NCI-H2196 treated with DMSO at 0.1 percent for 48 hours (cell line): ENCODE measurements around the gene ELOB.

Experiments used
- DNase-seq: peaks from one replicate; lab custom pipeline; 2025; ENCODE audit not compliant: unreplicated experiment; lab: John Stamatoyannopoulos, UW

Gene ELOB

DNA sequence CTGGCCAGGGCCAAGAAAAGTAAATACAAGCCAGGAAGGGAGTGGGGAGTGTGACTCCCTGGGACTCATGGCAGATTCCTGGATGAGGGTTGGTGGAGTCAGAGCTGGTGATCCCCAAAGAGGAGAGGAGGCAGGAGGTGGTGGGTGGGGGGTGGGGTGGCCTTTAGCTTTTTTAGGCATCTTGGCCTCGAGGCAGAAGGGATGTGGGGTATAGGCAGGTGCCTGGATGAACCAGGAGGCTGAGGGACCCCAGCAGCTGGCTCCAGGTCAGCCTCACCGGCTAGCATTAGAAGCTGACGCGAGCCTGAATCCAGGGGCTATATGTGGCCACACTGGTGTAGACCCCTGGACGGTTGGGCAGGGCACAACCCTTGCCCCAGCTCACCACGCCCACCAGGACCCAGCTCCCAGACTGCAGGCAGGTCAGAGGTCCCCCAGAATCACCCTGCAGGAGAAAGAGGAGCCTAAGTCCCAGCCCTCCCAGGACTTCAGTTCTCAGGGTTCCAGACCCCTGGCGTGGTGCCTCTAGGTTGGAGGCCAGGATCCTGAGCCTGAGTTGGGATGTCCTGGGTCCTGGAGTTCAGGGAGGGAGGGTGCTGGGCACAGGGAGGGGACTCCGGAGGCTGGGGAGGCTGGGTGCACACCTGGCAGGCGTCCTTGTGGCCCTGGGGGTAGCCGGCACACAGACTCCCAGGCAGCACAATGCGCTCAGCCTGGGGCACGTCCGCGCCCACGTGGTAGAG lies 7.4 kb upstream of the ELOB start:
- DNase-seq: no peak

DNA sequence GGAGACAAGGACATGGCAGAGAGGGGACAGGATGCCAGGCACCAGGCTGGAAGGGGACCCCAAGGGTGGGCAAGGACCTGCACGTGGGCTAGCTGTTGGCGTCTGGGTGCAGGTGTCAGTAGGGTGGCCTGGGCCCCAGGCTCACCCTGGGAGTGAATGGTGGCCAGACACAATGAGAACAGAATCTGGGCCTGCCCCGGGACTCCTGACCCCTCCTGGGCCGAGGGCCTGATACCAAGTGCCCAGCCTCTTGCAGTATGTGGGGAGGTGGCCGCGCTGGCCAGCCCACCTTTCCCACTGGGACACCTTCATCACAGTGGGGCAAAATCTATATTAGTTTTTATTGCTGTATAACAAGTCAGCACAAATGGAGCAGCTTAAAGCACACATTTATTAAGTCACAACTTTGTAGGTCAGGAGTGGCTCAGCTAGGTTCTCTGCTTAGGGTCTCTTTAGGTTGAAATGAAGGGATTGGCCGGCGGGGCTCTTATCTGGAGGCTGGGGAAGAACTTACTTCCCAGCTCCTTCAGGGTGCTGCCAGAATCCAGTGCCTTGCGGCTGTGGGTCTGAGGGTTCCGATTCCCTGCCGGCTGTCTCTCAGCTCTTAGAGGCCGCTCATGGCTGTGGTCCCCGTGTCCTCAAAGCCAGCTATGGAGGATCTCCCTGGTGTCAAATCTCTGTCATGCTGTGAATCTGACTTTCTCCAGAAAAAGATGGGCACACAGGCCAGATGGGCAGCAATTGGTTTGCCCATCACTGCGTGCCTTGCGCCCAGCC lies 6.7 kb upstream of the ELOB start:
- DNase-seq: no peak

DNA sequence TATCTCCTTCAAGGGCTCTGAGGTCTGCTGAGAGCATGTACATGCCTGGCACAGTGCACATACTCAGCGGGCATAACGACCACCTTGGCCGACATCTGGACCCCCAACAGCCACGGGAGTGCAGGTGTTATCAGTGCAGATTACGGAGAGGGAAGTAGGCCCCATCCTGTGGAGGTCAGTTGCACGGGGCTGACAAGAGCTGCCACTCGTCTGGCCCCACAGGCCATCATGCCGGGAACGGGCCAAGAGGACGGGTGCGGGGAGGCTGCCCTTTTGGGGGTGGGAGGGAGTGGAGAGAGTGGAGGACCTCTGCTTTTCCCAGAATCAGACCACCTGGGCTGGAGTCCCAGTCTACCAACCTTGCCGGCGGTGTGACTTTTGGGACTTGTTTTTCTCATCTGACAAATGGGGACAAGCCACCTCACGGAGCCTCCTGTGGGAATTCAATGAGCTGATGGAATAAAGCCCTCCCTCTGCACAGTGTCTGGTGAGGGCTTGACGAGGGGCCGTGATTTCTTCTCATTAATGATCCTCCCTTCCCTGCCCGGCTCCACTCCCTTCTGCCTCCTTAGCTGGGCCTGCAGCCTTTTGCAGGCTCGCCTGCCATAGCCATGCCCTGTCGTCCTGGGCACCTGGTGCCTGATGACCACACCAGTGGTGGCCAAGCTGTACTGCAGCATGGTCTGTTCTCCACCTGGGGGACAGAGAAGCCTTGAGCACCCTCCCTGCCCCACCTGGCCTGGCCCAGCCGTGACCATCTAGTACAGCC lies 5.7 kb upstream of the ELOB start:
- no peak for DNase-seq

DNA sequence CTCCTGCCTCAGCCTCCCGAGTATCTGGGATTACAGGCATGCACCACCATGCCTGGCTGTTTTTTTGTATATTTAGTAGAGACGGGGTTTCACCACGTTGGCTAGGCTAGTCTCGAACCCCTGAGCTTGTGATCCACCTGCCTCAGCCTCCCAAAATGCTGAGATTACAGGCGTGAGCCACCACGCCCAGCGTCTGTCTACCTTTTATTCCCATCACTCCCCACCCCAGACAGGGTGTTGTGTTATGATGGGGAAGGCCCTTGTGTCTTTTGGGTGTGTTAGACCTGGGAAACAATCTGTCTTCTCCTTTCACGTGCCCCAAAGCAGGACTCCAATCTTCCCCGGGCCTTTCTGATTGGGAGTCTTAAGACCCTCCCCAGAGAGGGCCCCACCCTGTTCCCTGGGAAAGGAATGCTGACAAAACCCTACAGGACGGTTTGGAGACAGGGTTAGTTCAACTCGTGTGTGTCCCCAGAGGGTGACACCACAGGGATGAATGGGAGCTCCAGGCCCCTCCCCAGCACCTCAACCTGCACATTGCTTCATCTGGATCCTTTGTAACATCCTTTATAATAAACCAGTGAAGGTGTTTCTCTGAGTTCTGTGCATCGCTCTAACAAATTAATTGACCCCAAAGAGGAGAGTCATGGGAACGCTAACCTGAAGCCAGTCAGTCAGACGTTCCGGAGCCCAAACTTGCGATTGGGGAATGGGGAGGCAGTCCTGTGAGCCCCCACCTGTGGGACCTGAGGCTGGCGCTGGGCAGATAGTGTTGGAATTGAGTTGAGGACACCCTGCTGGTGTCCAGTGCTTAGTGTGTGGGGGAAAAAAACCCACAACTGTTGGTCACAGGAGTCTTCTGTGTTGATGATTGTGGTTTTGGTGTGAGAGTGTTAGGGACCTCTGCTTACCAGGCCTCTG lies 3.2 kb upstream of the ELOB start:
- no peak for DNase-seq

DNA sequence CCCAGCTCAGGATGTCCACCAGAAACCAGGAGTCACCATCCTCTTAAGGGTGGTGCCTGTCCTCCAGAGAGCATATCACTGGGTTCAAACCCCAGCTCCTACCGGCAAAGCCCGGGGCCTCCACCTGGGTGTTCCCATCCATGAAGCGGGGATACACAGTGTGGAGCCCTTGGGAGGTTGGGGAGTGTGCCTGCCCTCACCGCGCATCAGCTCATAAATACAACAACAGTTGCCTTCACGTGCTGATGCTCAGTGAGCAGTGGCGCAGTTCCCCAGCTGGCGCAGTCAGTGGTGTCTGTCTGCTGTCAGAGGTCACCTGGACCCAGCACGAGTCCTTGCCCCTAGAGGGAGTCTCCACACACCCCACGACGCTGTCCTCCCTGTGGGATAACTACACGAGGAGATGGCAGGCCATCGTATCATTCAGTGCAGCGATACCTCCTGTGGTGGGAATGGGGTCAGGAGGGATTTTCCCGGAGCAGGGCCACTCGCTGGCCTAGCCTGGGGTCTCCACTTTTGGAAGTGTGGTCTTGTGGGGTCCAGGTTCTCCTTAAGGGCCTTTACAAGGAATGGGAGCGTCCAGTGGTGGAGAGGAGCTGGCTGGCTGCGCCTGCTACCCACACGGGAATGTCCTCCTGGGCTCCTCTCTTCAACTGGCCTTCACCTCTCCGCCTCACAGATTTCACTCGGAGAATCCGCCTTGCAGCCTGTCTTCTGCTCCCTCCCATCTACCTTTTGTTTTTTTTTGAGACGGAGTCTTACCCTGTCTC lies 2.3 kb upstream of the ELOB start:
- no peak for DNase-seq

DNA sequence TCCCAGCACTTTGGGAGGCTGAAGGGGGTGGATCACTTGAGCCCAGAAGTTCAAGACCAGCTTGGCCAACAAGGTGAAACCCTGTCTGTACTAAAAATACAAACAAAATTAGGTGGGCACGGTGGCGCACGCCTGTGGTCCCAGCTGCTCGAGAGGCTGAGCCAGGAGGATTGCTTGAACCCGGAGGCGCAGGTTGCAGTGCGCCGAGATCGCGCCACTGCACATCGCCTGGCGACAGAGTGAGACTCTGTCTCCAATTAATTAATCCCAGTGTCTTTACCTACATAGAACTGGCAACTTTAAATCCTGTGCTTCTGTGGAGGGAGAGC lies 1.5 kb upstream of the ELOB start:
- no peak for DNase-seq

DNA sequence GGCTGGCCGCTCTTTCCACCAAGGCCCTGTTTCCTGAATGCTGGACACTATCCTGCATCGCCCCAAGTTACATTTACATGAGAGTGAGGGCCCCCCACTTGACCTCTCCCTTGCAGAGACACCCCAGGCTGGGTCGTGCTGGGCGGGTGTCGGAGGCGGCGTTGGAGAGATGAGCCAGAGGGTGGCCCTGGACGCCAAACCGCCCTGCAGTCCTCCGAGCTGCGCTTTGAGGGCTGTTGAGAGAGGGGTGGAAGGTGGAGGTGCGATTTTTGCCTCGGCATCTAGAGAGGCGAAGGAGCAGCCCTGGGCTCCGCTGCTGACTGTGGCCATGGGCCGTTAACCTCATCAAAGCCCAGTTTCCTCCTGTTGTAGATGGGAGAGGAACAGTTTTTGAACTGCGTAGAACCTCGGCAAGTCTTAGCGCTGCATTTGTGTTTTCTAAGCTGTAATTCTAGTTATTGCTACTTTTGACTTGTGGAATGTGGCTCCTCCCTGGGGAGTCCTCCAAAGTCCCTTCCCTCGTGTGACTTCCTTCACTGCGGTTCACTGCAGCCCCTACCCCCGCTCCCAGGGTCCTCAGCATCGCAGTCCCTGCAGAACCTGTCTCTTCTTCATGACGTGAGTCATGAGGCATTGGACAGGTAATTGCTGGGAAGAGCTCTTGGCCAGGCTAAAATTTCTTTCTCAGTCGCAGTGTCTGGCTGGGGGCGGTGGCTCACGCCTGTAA lies 986 bp upstream of the ELOB start:
- no peak for DNase-seq

DNA sequence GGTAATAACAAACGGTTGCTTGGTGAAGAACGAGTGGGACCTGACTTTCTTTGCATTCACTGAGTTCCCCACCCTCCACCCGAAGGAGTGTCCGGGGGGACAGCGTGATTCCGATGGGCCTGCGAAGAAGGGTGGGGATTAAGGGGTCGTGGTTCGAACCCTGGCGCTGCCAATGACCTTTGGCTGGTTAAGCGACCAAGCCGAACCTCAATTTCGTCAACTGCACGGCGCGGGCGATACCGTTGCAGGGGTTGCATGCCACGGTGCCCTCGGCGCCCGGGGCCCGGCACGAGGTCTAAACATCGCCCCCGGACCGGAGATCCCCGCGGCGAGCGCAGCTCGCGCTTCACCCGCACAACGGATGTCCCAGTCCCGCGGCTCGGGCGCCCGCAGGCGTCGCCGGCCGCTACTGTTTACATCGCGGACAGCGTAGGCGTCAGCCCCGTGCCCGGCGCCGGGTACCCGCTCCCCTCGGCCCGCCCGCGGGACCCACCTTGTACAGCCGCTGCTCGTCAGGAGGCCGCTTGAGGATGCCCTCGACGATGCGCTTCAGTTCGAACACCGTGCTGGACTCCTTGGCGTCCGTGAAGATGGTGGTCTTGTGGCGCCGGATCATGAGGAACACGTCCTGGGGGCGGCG lies 460 bp downstream of the ELOB start:
- no peak for DNase-seq

DNA sequence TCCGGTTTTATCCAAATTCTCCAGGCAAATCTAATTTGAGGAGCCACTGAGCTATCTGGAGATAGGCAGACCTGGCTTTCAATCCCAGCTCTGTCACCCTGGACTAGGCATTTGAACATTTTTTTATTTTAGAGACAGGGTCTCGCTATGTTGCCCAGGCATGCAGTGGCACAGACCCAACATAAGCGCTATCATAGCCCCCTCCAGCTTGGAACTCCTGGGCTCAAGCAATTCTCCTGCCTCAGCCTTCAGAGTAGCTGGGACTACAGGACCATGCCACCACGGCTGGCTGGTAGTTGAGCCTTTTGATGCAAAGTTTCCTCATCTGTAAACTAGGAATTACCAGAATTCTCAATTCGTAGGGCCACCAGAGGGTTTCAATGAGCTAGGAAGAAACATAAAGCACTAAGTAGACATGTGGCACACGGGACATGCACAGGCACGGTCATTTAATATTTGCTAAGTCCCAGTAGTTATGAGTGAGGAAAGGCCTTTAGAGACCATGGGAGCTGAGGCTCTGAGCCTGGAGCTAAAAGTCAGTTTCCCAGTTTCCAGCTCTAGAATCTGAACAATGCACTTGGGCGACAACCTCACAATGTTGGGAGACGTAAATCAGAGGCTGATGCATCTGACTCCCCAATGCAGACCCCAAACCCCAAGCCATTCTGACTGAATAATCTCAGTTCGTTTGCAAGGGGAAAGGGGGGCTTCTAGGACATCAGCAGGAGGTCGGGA lies 1.1 kb downstream of the ELOB start:
- no peak for DNase-seq

DNA sequence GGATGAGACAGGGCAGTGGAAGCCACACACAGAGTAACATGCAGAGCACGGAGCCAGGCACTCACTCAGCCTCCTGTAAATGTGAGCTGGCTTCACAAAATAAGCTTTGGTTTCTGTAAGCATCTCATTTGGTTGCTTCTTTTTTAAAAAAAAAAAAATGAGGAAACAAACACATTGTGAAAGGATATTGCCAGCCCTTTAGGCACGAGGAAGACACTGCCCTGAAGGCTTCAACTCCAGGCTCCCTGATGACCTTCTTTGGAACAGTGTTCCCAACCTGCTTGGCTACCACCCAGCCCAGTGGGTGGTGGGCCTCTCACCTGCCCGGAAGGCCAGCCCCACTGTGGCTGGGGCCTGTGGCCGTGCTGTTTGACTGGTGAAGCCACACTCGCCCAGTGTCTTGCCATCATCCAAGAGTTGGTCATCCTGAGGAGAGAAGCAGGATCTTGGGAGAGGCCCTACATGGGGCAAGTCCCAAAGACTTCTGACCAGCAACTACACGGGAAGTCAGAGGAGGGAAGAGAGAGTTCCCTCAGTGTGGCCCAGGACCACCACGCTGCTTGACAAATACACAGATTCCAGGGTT lies 1.9 kb downstream of the ELOB start:
- no peak for DNase-seq

DNA sequence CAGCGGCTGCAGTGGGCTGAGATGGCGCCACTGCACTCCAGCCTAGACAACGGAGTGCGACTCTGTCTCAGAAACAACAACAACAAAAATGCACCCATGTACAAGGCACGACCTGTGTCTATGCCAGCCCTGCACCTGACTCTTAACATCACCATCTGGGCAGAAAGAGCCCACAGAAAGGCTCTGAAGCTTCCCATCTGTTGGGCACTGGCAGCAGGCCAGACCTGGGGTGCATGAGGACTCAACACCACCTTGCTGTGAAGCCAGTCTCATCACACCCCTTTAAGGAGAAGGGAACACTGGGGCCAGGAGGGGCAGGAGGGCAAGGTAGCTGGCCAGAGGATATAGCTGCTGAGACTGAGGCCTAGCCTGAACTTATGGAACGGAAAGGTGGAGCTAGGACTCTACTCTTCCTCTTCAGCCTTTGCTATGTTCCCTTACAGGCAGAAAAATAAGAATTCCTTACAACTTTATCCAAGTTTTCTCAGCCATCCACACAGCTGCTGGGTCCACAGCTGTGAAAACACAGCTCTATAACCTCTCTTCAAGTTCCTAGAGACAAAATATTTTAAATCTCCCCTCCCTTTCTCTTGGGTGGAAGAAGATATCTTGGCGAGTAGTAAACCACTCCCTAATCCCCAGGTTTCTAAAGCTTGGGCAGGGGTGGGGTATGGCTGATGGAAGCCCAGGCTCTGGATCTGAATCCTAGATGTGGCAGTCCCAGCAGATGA lies 2.8 kb downstream of the ELOB start:
- DNase-seq: no peak

DNA sequence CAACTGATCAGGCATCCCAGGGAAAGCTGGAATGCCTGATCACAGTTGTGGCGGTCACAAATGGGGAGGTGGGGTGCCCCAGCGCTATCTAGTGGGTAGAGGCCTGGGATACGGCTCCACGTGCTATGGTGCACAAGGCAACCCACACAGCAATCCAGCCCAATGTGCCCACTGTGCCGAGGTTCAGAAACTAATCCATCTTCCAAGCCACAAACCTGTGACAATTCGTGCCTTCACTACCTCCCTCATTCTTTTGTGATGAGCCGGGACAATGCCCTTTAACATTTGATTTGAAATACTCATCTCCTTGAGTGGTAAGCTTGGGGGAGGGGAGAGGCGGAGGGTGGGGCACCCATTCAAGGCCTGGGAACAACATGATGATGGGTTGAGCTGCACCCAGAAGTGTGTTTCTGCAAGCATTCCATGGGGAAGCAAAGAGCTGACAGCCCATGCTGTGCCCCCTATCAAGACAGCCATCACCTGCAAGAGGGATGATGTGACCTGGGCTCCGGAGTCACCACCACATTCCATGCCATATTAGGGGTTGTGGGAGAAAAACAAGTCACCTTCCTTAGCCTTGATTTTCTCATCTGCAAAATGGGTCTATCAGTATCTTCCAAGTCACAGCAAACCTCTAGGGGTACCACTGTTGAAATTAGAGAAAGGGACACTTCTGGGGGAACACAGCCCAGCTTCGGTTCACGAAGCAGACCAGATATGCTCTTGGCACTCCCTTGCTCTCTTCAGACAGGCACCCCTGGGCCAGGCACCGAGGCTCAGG lies 3.7 kb downstream of the ELOB start:
- DNase-seq: no peak

DNA sequence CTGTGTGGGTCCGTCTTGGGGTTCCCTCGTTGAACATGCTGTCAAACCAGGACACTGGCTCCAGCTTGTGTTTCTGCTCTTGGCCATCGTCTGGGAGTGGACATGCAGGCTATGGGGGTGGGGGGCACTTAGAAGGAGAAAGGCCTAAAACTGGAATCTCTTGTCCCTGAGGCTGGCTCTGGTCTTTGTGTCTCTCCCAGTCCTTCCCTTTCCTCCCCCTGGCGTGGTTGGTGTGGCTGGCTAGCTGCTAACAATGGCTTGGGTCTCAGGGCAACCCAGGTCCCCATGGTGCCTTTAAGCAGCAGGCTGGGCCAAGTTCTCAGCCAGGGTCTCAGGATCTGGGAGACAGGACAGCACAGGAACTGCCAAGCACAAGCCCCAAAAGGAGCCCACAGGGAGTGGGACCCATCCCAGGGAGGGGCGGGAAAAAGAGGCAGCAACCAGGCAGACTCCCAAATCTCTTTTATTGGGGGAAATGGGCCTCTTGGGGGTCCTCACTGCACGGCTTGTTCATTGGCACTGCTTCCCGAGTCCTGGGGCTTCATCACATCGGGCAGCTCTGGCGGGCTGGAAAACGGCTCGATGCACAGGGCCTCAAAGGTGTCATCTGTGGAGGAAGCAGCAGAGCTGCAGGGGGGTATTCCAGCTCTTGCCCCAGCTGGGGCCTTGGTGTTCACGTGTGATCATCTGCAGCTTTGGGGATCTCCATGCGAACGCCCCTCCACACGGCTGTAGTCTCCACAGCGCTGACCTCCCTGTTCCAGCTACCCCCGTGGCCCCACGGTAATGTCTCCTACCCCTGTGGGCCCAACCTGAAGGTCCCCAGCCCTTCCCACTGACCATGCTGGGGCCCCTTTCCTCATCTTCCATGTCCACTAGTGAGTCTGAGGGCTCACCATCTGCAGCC lies 5.3 kb downstream of the ELOB start:
- no peak for DNase-seq

DNA sequence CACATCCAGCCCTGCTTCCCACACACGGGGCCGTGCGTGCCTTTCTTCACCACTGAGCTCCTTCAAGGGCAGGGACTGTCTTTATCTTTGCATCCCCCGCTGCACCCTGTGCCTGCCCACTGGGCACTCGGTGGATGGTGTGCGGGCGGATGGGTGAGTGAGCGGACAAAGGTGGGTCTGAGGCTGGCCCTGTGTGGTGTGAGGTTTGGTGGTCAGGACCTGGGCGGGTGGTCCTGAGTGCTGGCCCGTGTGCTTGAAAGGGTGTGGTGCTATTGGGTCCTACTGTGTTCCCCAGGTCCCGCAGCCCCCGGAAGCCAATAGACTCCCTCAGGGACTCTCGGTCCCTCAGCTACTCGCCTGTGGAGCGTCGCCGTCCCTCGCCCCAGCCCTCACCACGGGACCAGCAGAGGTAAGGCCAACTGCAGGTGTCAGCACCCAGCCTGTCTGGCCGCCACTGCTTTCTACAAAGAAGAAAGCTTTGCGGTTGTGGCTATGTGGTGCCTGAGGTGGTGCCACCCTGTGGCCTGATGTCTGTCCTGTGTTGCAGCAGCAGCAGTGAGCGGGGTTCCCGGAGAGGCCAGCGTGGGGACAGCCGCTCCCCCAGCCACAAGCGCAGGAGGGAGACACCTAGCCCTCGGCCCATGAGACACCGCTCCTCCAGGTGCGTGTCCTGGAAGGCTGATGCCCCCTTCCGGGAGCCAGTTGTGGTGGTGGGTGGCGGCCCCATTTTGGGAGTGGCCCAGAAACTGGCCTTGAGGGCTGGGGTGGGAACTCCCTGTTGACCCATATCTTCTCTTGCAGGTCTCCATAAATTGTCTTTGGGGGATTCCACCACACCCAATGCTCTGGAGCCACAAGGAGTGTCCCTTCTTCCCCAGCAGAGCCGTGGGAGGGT lies 6.8 kb downstream of the ELOB start:
- DNase-seq: no peak

DNA sequence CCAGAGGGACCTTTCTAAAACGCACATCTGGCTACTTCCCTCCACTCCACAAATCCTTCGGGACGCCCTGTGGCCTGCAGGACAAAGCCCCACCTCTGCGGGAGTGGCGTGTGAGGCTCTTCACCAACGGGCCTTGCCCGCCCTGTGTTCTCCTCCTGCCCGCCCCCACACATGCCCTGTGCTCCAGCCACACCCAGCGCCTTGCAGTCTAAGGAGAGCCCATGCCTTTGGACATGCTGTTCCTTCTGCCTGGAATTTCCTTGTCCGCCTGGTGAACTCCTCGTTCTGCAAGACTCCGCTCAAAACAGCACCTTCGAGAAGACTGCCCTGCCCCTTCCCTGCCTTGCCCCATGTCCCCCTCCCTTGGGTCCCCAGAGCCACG lies 7.4 kb downstream of the ELOB start:
- DNase-seq: no peak
